GM12878 (cell line): ENCODE data around the gene TBX10. TPM values are rescaled to one million over a fixed set of nuclear protein-coding genes. Genes with fewer than 3 reads are reported as not detected.

Experiments
- ATAC-seq: fragments of 200-7000 bp; cut with Tn5 transposase; 3 replicates; pipeline ENCODE4 v1.9.1; 2020; ENCODE audit warnings: mild to moderate bottlenecking, moderate library complexity
- BruUV-seq: library from RNA; stranded (reverse); fragments of 400-500 nt; replicated peaks from 2 replicates; lab custom pipeline; 2021; lab: Mats Ljungman, UMichigan
- CTCF ChIA-PET: fragments of 300-600 bp; sonication (Branson Sonifier 250); formaldehyde crosslinking; extraction: SDS; loops from one replicate; lab custom pipeline; 2021; ENCODE audit warnings: inconsistent platforms; lab: Yijun Ruan, JAX
- POLR2A ChIA-PET: fragments of 350-600 bp; formaldehyde crosslinking; extraction: SDS; loops from one replicate; lab custom pipeline; 2021; ENCODE audit warnings: inconsistent platforms; lab: Charles Lee
- RAD21 ChIA-PET: fragments of 300-600 bp; sonication (Branson Sonifier 250); formaldehyde crosslinking; loops from one replicate; lab custom pipeline; 2023; ENCODE audit warnings: antibody characterized with exemption; ENCODE audit not compliant: unreplicated experiment; lab: Charles Lee
- SMC1A ChIA-PET: fragments of 300-600 bp; sonication (Branson Sonifier 250); formaldehyde crosslinking; loops from one replicate; lab custom pipeline; 2023; ENCODE audit not compliant: unreplicated experiment, uncharacterized antibody; lab: Charles Lee
- DNase-seq: peaks from one replicate; pipeline ENCODE4 v3.0.0-alpha.2; 2011; ENCODE audit warnings: low read depth, low spot score
- FAIRE-seq: peaks from 3 replicates; lab custom pipeline; 2011; peaks lifted over from hg19 to GRCh38; lab: Jason Lieb, UNC
- H2AFZ ChIP-seq: 2 replicates; pipeline ENCODE4 v1.6.0; 2011; ENCODE audit warnings: low read depth, low read length, control low read depth; ENCODE audit not compliant: control insufficient read depth
- H3K27ac ChIP-seq: 2 replicates; pipeline ENCODE4 v1.5.1; 2011; ENCODE audit warnings: control low read depth; ENCODE audit not compliant: control insufficient read depth, insufficient read depth
- H3K27me3 ChIP-seq, 2 experiments: replicated peaks in 1 of 2; 2 replicates each; pipeline versions ENCODE4 v1.6.0 to v1.6.1; 2011; ENCODE audit warnings: low read length in 1 of 2; ENCODE audit not compliant: control insufficient read depth in 2 of 2, insufficient read depth in 2 of 2
- H3K36me3 ChIP-seq, 2 experiments: 2 replicates each; pipeline ENCODE4 v1.5.1; 2011; ENCODE audit warnings: low read length in 1 of 2; ENCODE audit not compliant: control insufficient read depth in 2 of 2, insufficient read depth in 2 of 2
- H3K4me1 ChIP-seq: 2 replicates; pipeline ENCODE4 v1.6.1; 2011; ENCODE audit warnings: mild to moderate bottlenecking, low read length, moderate library complexity, mixed read lengths; ENCODE audit not compliant: control insufficient read depth, insufficient read depth
- H3K4me2 ChIP-seq: 2 replicates; pipeline ENCODE4 v1.6.0; 2011; ENCODE audit warnings: control low read depth; ENCODE audit not compliant: control insufficient read depth, insufficient read depth
- H3K4me3 ChIP-seq: fragments of 200-600 bp; sonication (generic); 2 replicates; pipeline ENCODE4 v1.5.1; 2016
- H3K79me2 ChIP-seq: 2 replicates; pipeline ENCODE4 v1.6.0; 2011; ENCODE audit warnings: low read length; ENCODE audit not compliant: control insufficient read depth, insufficient read depth
- H3K9ac ChIP-seq: 2 replicates; pipeline ENCODE4 v1.8.0; 2011; ENCODE audit warnings: low read length, control low read depth, mixed read lengths; ENCODE audit not compliant: control insufficient read depth, insufficient read depth
- H3K9me3 ChIP-seq: replicated peaks from 3 replicates; pipeline ENCODE4 v1.5.1; 2011; ENCODE audit warnings: mild to moderate bottlenecking, low read length; ENCODE audit not compliant: control insufficient read depth, insufficient read depth
- H4K20me1 ChIP-seq: 2 replicates; pipeline ENCODE4 v1.6.0; 2011; ENCODE audit not compliant: control insufficient read depth, insufficient read depth
- BCL11A ChIP-seq: IDR thresholded peaks from 2 replicates; pipeline ENCODE4 v1.6.1; 2011; ENCODE audit warnings: low read depth, low read length
- CBX5 ChIP-seq: sonication (generic); IDR thresholded peaks from 2 replicates; pipeline ENCODE4 v1.6.1; 2016; ENCODE audit warnings: low read depth, moderate library complexity, mild to moderate bottlenecking, inconsistent platforms
- HCFC1 ChIP-seq: fragments of 150-350 bp; IDR thresholded peaks from 2 replicates; pipeline ENCODE4 v1.6.1; 2014; ENCODE audit warnings: low read length
- IRF3 ChIP-seq: fragments of 450-650 bp; IDR thresholded peaks from 2 replicates; pipeline ENCODE4 v1.6.1; 2014; ENCODE audit warnings: mild to moderate bottlenecking
- KLF5 ChIP-seq: fragments of 450-650 bp; IDR thresholded peaks from 2 replicates; pipeline ENCODE4 v1.6.1; 2014; ENCODE audit warnings: mild to moderate bottlenecking; ENCODE audit not compliant: partially characterized antibody
- MEF2A ChIP-seq: IDR thresholded peaks from 2 replicates; pipeline ENCODE4 v1.6.1; 2011; ENCODE audit warnings: low read depth, mild to moderate bottlenecking, low read length, moderate library complexity; ENCODE audit not compliant: insufficient read depth
- PBX3 ChIP-seq: IDR thresholded peaks from 2 replicates; pipeline ENCODE4 v1.6.1; 2011; ENCODE audit warnings: mild to moderate bottlenecking, low read depth, low read length, moderate library complexity; ENCODE audit not compliant: insufficient replicate concordance
- RAD51 ChIP-seq: fragments of 450-650 bp; IDR thresholded peaks from 2 replicates; pipeline ENCODE4 v1.6.1; 2016; ENCODE audit warnings: moderate library complexity, mild to moderate bottlenecking, inconsistent platforms
- SMAD5 ChIP-seq: IDR thresholded peaks from 2 replicates; pipeline ENCODE4 v1.6.1; 2016; ENCODE audit warnings: antibody characterized with exemption, low read depth
- SUZ12 ChIP-seq: fragments of 200-600 bp; sonication (generic); IDR thresholded peaks from one replicate; pipeline ENCODE4 v1.6.1; 2018; ENCODE audit warnings: antibody characterized with exemption, mild to moderate bottlenecking; ENCODE audit not compliant: unreplicated experiment
- USF1 ChIP-seq: IDR thresholded peaks from 2 replicates; pipeline ENCODE4 v1.6.1; 2011; ENCODE audit warnings: borderline replicate concordance, low read depth, mild to moderate bottlenecking, moderate library complexity, mixed read lengths, low read length; ENCODE audit not compliant: insufficient read depth; ENCODE audit errors: extremely low read length
- WRNIP1 ChIP-seq: IDR thresholded peaks from 2 replicates; pipeline ENCODE4 v1.6.1; 2011; ENCODE audit warnings: low read depth, low read length, improper control_type of control experiment, borderline replicate concordance
- YY1 ChIP-seq: IDR thresholded peaks from 2 replicates; pipeline ENCODE4 v1.6.1; 2011; ENCODE audit warnings: low read depth, mild to moderate bottlenecking, low read length
- ZBED1 ChIP-seq: IDR thresholded peaks from 2 replicates; pipeline ENCODE4 v1.6.1; 2016; ENCODE audit warnings: borderline replicate concordance
- ZNF207 ChIP-seq: fragments of 450-650 bp; IDR thresholded peaks from 2 replicates; pipeline ENCODE4 v1.6.1; 2014; ENCODE audit warnings: antibody characterized with exemption, mild to moderate bottlenecking, borderline replicate concordance
- ZNF24 ChIP-seq: fragments of 450-650 bp; IDR thresholded peaks from 2 replicates; pipeline ENCODE4 v1.6.1; 2017; ENCODE audit warnings: antibody characterized with exemption, mild to moderate bottlenecking
- ZNF274 ChIP-seq: IDR thresholded peaks from one replicate; pipeline ENCODE4 v1.8.0; 2011; ENCODE audit not compliant: insufficient read length, insufficient read depth
- WGBS: methylation state at CpG from one replicate; pipeline ENCODE4 v1.1.6; 2016; ENCODE audit warnings: low lambda C conversion rate; ENCODE audit not compliant: insufficient replicate concordance, insufficient coverage; ENCODE audit errors: missing lambda C conversion rate; 5-methylcytosine and 5-hydroxymethylcytosine counted together
- in situ Hi-C: fragments of 300-500 bp; cut with MboI; formaldehyde crosslinking; loops from 9 replicates; pipeline ENCODE4 v1.14.3; 2018; ENCODE audit warnings: mixed read lengths
- intact Hi-C: fragments of 100-400 bp; cut with micrococcal nuclease; formaldehyde crosslinking; loops from one replicate; pipeline ENCODE4 v1.14.2; 2022; ENCODE audit not compliant: unreplicated experiment
- polyA plus RNA-seq, 11 experiments: library from polyadenylated mRNA; depleted of rRNA in 4 of 11; unstranded in 6 of 11; stranded (reverse) in 5 of 11; fragments of >200 nt; fragmentation: Nextera tagmentation in 4 of 11; fragmentation: Illumina TruSeq in 1 of 11; extraction: Ambion mirVana in 4 of 11; extraction: Trizol in 1 of 11; gene quantifications; 1 replicate in 1 of 11; 2 replicates in 10 of 11; pipeline versions ENCODE4 v1.2.1 to v1.2.3, GENCODE V29; 2011 to 2016; ENCODE audit warnings: inconsistent platforms in 2 of 11, missing spikeins in 2 of 11, low read depth in 1 of 11
- total RNA-seq, 4 experiments: library from RNA; depleted of rRNA in 3 of 4; stranded (reverse); fragments of >200 nt in 3 of 4; fragmentation: Illumina TruSeq in 1 of 4; extraction: Trizol in 1 of 4; gene quantifications; 2 replicates each; pipeline versions ENCODE4 v1.2.1 to v1.2.3, GENCODE V29; 2013 to 2021

TBX10 gene
- total and polyA plus RNA-seq, 10 of the 15 experiments (the other 5 are each of a cell fraction or from before 2014, with no cell fraction given) = 0.10 to 0.44 (median 0.20) TPM; not detected in 4

DNA sequence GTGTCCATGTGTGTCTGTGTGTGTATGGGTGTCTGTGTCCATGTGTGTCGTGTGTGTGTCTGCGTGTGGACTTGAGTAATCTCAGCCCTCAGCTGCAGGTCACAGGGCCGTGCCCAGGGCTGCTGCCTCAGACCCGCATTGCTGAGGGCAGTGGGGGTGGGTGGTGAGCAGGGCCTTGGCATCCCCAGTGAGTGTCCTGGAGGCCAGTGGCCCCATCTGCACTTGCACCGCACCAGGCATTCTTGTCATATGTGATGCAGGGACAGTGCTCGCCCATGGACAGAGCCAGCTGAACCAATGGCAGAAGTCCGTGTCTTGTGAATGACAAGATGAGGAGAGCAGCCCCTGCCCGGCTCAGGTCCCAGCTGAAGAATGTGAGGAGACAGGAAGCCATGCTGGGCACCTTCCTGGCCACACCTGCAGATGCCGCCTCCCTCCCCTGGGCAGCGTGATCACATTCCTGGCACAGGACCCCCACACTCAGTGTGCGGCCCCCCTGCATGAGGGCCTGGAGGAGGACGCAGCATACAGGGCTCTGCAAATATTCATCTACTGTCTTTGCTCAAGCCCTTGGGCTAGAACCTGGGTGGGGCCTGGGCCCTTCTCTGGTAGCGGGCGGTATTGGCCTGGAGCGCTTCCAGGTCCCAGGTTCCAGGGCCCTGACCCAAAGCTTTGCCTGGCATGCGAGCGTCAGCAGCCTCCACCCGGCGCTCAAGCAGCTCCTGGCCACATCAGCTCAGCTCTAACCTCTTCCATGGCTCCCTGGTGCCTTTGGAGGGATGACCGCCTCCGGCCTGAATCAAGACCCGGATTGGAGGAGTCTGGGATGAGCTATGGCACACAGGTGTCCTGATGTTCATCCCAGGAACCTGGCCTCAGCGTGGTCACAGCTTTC is 31.0 kb upstream of the TBX10 start (continued):
- TF ChIP-seq MEF2A (no peak), ZBED1 (no peak), ZNF274 (no peak), KLF5 (no peak), YY1 (no peak), HCFC1 (no peak)
- TF ChIP-seq, all 136 proteins: peak for 0

GRCh38 chr11:67668192-67668551 is 28.6 kb upstream of the TBX10 start:
- H2AFZ ChIP-seq = no peak overlapping the region
- no TSS peak for BruUV-seq
- ATAC-seq (no peak), FAIRE-seq (no peak), DNase-seq (no peak)
- ChIA-PET CTCF (interaction anchor here (0.7 to 2.3 kb wide), 3 partner anchors 10 to 96 kb away, joined by 3 to 9 read pairs (median 6); no protein-coding TSS in a partner anchor), SMC1A (interaction anchor here (0.6 to 1.1 kb wide), 3 partner anchors 11 to 23 kb away, joined by 3 to 6 read pairs (median 3); no protein-coding TSS in a partner anchor), POLR2A (no interaction called here), RAD21 (no interaction called here)
- no peak overlapping the region for H3K9ac ChIP-seq
- TF ChIP-seq ZNF207 (no peak), PBX3 (no peak), IRF3 (no peak), SUZ12 (no peak), WRNIP1 (no peak), USF1 (no peak), HCFC1 (no peak), BCL11A (no peak), RAD51 (no peak), ZNF24 (no peak), CBX5 (no peak), SMAD5 (no peak)
- H3K27me3 ChIP-seq = peaks cover 0 to 2% of the 10 kb centered on the region in 2 experiments; a peak in 2 of 4 replicates
- H3K4me2 ChIP-seq = no peak overlapping the region
- H3K36me3 ChIP-seq = no peaks in the 10 kb centered on the region
- no peaks in the 10 kb centered on the region for H4K20me1 ChIP-seq
- H3K79me2 ChIP-seq = no peaks in the 10 kb centered on the region
- peaks cover 9% of the 10 kb centered on the region; the same call in 1 of the 2 replicates for H3K4me1 ChIP-seq
- H3K9me3 ChIP-seq = no peaks in the 10 kb centered on the region; the same call in 2 of the 3 replicates
- intact Hi-C loops = no loop called here
- H3K27ac ChIP-seq = no peak overlapping the region
- no peak overlapping the region for H3K4me3 ChIP-seq
- in situ Hi-C loops = no loop called here
- WGBS = 8% methylated on average over 5 of the region's 5 CpGs
